Limb (tissue), 2 donors: Measurements from ENCODE around the gene PRR35.

Experiments
- DNase-seq, 2 donors: peaks; one replicate each; pipeline ENCODE4 v3.0.0-alpha.2; 2016; ENCODE audit errors: extremely low spot score in 2 of 2

The PRR35 gene

GRCh38 chr16:578232-578869, 18.2 kb downstream of the PRR35 start:
- no peak for DNase-seq

GRCh38 chr16:578870-579405, 18.7 kb downstream of the PRR35 start:
- peak in 1 of 2 donors; percentile 31 for DNase-seq

DNA sequence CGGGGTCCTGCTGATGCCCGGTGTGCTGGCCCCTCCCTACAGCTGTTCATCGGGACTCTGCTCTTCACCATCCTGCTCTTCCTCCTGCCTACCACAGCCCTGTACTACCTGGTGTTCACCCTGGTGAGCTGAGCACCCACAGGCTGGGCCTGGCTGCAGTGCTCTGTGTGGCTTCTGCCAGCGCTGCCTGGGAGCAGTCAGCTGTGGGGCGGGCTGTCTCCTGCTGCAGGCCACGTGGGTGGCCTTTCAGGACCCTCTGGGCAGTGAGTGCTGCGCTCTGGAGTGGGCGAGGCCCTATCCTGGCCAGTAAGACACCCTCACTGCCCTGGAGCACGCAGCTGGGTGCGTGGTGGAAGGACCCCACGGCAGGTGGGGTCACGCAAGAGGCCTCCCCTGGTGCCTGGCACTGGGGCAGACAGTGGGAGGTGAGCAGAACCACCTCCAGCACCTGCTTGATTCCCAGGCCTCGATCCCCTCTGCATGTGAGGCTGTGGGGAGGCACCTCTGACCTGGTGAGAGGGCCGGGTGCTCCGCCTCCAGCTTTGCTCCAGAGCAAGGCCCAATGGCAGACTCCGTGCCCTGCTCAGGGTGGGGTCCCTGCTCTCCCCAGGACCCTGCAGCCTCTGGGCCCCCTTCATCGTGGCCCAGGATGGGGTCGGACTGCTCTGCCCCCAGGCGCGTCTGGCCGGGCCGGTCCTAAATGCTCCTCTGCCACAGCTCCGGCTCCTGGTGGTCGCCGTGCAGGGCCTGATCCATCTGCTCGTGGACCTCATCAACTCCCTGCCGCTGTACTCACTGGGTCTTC, 20.1 kb downstream of the PRR35 start:
- DNase-seq, result no peak

DNA sequence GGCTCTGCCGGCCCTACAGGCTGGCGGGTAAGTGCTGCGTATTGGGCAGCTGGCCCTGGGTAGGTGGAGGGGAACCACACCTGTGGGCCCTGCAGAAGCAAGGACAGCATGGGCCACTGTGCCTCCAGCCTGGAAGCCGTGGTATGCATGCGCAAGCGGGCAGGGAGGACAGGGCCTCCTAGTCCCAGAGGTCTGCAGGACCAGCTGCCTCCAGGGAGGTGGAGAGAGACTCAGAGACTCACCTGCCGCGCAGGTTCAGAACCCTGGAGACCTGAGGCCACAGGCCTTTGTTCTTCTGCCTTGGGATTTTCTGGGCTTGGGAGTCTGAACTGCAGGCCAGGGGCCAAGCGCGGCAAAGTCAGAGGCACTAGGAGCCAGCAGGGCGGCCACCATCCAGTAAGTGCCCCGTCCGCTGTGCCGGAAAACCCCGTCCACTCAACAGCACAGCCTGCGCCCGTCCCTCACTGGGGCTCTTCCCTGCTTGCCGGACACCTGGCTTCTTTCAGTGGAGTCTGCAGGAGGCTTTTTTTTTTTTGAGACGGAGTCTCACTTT, 20.8 kb downstream of the PRR35 start:
- DNase-seq, result no peak

DNA sequence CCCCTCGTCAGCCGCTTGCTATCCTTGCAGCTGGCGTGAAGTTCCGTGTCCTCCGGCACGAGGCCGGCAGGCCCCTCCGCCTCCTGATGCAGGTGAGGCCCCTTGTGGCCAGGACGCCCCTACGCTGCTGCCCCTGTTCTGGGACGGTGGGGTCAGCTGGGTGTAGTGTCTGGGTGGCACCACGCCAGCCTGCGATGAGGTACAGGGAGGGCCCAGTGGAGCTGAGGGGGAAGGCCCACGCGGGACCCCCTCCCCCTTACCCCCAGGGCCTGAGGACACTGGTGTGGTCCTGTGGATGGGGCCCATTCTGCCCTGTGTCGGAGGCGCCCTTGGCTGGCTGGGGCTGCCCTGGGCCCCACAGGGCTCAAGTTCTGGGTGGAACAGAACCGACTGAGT, 22.0 kb downstream of the PRR35 start:
- DNase-seq, result no peak

DNA sequence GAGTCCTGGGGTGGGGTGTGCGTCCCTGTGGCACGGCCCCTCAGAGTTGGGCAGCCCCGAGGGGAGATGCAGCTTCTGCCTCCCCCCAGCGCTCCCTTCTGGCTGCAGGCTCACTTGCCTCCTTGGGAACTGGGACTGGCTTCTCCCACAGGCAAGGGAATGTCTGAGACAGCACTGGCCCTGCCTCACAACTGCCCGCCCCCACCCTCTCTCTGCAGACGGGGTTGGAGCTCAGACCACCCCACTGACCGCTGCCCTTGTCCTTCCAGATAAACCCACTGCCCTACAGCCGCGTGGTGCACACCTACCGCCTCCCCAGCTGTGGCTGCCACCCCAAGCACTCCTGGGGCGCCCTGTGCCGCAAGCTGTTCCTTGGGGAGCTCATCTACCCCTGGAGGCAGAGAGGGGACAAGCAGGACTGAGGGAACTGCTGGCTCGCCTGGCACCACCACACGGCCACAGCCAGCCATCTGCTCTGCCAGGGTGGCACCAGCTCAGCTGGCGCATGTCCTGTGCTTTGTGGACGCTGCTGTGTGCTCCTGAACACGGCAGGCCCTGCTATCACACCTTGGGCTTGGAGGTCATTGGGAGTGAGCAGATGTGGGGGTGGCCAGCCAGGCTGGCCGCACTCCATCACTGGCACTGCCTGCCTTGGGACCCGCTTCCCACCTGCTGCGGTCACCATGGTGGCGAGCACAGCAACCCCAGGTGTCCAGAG, 22.6 kb downstream of the PRR35 start:
- DNase-seq, result no peak

- no peak for DNase-seq
Observed at GRCh38 chr16:583470-583814, 23.2 kb downstream of the PRR35 start.

DNA sequence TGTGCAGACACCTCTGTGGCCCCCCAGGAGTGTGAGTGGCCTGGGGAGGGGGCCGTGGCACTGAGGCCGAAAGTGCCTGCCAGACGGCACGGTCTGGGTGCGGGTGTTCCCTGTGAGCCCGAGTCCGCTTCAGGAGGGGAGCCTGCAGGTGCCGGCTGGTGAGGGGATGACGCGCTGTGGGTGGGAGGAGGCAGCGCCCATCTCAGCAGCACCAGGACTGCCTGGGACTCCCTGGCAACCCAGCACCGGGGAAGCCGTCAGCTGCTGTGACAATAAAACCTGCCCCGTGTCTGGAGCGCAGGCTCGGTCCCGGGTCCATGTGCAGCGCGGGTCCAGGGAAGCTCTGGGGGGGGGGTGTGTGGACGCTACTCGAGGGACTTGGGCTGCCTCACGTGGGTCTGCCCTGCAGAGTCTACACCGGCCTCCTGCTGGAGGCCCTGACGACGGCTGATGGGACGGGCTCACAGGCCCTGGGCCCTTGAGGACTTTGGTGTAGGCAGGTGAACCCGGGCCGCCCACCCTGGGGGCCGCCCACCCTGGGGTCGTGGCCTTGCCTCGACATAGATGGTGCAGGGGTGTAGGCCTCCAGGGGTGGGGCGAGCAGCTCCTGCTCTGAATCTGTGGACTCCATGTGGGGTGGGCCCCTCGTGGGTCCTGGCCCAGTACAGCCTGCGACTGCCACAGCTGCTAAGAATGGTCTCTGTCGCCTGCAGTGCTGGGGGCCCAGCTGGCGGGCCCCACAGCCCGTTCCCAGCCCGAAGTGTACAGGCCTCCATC, 23.8 kb downstream of the PRR35 start:
- DNase-seq, result no peak

- DNase-seq, result no peak
Observed at GRCh38 chr16:585351-585750, 25.2 kb downstream of the PRR35 start.

- no peak for DNase-seq
Observed at GRCh38 chr16:586047-586644, 26.0 kb downstream of the PRR35 start.

DNA sequence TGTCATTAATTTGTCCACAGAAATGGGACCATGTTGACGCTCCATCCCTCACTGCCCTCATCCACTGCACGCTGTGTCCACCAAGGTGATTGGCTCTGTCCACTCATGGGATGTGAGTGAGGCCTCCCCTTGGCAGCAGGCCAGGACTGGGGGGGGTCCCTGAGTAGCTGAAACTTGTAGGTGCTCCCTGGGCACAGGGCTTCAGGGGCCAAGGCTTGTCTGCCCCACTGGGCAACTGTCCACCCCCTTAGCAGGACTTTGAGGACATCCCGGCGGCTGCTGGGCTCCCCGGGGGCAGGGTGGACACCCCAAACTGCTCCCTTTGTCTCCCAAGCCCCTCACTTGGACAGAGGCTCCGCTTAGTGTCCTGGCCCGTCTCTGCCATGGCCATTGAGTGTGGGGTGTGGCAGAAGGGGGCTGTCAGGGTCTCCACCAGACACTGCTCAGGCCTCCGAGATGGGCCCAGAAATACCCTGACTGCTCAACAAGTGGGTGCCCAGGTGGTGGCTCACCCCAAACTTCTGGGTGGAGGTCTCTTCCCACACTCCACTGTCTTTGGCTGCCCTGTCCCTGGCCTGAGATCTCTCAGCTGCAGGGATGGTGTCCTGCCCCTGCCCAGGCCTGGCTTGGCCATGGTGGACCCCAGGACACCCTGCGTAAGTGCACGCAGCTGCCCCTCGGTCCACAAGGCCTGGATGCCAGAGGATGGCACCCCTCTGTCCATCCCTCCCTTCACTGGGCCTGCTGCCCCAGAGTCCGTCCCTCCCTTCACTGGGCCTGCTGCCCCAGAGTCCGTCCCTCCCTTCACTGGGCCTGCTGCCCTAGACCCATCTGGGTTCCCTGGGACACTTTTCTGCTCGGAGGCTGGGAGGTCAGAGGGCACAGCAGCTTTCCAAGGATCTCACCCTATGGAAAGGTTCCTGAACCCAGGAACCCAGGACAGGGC, 26.7 kb downstream of the PRR35 start:
- DNase-seq, result no peak

GRCh38 chr16:588639-588888, 28.4 kb downstream of the PRR35 start:
- DNase-seq, result peak in 1 of 2 donors; percentile 72

DNA sequence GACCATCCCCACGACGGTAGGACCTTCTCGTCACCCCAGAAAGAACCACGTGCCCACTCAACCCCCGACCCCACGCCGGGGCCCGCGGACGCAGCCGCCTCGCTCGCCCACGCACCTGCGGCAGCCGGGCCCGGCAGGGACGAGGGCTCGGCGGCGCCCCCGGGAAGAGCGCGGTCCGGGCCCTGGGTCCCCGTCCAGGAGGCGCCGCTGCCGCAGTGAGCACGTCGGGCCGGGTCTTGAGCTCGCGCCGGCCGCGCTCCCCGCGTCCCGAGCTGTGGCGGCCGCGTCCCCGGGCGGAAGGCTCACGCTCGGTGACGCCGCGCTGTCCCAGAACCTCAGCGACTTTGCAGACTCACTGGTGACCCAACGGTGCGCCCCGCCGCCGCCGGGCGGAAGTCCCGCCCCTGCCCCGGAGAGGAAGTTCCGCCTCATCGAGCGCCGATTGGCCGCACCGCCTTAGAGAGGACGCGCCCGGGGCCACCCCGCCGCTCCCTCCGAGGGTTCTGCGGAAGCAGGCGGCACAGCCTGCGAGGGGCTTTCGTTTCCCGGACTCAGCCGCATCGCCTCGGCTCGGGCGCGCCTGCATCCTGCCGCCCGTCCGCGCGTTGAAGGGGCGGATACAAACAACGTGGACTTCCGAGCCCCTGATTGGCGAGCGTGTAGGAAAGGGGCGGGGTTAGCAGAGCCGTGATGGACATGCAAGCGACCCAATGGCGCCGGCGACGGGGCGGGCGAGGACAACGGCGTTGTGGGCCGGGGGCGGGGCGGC, 28.9 kb downstream of the PRR35 start:
- DNase-seq, result peak; percentile 96 to 99

- peak; percentile 97 to 100 for DNase-seq
Observed at GRCh38 chr16:589658-590187, 29.5 kb downstream of the PRR35 start, which contains the start of gene RAB40C. RAB40C (plus strand) TSS chr16:590066; CDS start chr16:590292, 226 bp downstream.

- DNase-seq, result no peak
Observed at GRCh38 chr16:590188-590814, 30.1 kb downstream of the PRR35 start.

DNA sequence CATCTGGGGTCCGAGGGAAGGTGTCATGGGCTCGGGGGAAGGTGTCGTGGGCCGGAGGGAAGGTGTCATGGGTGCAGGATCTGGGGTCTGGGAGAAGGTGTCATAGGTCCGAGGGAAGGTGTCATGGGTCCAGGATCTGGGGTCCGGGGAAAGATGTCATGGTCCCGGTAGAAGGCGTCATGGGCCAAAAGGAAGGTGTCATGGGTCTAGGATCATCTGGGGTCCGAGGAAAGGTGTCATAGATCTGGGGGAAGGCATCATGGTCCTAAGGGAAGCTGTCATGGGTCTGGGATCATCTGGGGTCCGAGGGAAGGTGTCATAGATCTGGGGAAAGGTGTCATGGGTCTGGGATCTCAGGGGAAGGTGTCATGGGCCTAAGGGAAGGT, 30.6 kb downstream of the PRR35 start:
- DNase-seq, result no peak

DNA sequence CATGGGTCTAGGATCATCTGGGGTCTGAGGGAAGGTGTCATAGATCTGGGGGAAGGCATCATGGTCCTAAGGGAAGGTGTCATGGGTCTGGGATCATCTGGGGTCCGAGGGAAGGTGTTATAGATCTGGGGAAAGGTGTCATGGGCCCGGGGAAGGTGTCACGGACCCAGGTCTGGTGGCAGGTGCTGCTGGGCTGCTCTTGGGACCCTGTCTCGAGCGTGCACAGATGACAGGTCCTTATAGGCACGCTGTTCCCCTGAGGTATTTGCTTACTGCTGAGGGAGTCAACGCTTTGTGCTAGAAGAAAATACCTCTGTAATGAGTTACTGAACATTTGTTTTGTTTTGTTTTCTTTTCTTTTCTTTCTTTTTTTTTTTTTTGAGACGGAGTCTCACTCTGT, 31.0 kb downstream of the PRR35 start:
- no peak for DNase-seq

- no peak for DNase-seq
Observed at GRCh38 chr16:591892-592517, 31.8 kb downstream of the PRR35 start.
